Measurements from ENCODE around the gene TALDO1. TPM values are rescaled to one million over a fixed set of nuclear protein-coding genes. Genes with fewer than 3 reads are reported as not detected.

The TALDO1 gene
- 100 to 1,000 TPM; 203 to 323 (median 241) TPM for total RNA-seq

GRCh38 chr11:747158-748006 lies at the start of gene TALDO1:
TALDO1 (plus strand) TSS chr11:747464; CDS start chr11:747482, 18 bp downstream.
- 0% methylated on average over 23 to 42 of the region's 112 CpGs for WGBS, 2 donors
- peak within 1 kb of the TSS; percentile 72 to 100 (median 100) for H3K4me3 ChIP-seq

GRCh38 chr11:697811-698311 lies 49.4 kb upstream of the TALDO1 start:
- no peak for DNase-seq (ENCODE audit: low spot score in 2 of 2)
- H3K27me3 ChIP-seq: no peaks in the 10 kb centered on the region
- TF ChIP-seq POLR2A (IDR thresholded peaks at IDR 0.05) (no peak), CTCF (IDR thresholded peaks at IDR 0.05) (no peak), EP300 (IDR thresholded peaks at IDR 0.05) (no peak)
- H3K27ac ChIP-seq: peak overlapping the region in 3 of 4 donors; percentile 97 to 100 (median 100)
- peaks cover 0 to 41% (median 0%) of the 10 kb centered on the region in 3 donors for H3K36me3 ChIP-seq
- no peaks in the 10 kb centered on the region for H3K9me3 ChIP-seq
- peaks cover 0 to 59% (median 41%) of the 10 kb centered on the region in 4 donors for H3K4me1 ChIP-seq
- no peak overlapping the region for H3K4me3 ChIP-seq
- 69 to 71% methylated on average over 11 of the region's 11 CpGs for WGBS, 2 donors

More at GRCh38 chr11:747158-748006, at the start of gene TALDO1:
- DNase-seq (ENCODE audit: low spot score in 2 of 2): peak; percentile 76 to 82
- TF ChIP-seq EP300 (IDR thresholded peaks at IDR 0.05) (peak in 1 of 2 donors; percentile 77), POLR2A (IDR thresholded peaks at IDR 0.05) (peak; percentile 48 to 83), CTCF (IDR thresholded peaks at IDR 0.05) (peak; percentile 2 to 65 (median 28))
- no peaks in the 10 kb centered on the region for H3K9me3 ChIP-seq
- peak within 1 kb of the TSS; percentile 78 to 98 (median 96) for H3K27ac ChIP-seq
- H3K36me3 ChIP-seq: peaks cover 0 to 4% (median 0%) of the 10 kb centered on the region in 3 donors
- no peaks in the 10 kb centered on the region for H3K27me3 ChIP-seq
- peaks cover 0 to 33% (median 26%) of the 10 kb centered on the region in 4 donors for H3K4me1 ChIP-seq

- TF ChIP-seq POLR2A (IDR thresholded peaks at IDR 0.05) (no peak), CTCF (IDR thresholded peaks at IDR 0.05) (no peak), EP300 (IDR thresholded peaks at IDR 0.05) (no peak)
- H3K27ac ChIP-seq: peak overlapping the region in 2 of 4 donors; percentile 100
- H3K4me1 ChIP-seq: peaks cover 0 to 59% (median 41%) of the 10 kb centered on the region in 4 donors
These were observed 48.7 kb upstream of the TALDO1 start for GRCh38 chr11:698493-699115.

GRCh38 chr11:699116-699508 lies 48.2 kb upstream of the TALDO1 start:
- H3K4me1 ChIP-seq: peaks cover 0 to 57% (median 36%) of the 10 kb centered on the region in 4 donors
- H3K27ac ChIP-seq: peak overlapping the region in 1 of 4 donors; percentile 100
- H3K36me3 ChIP-seq: peaks cover 0 to 47% (median 0%) of the 10 kb centered on the region in 3 donors
- H3K4me3 ChIP-seq: no peak overlapping the region
- no peaks in the 10 kb centered on the region for H3K27me3 ChIP-seq
- no peak for TF ChIP-seq POLR2A (IDR thresholded peaks at IDR 0.05)
- no peak for TF ChIP-seq EP300 (IDR thresholded peaks at IDR 0.05)
- TF ChIP-seq CTCF (IDR thresholded peaks at IDR 0.05): no peak
- no peak for DNase-seq (ENCODE audit: low spot score in 2 of 2)
- no peaks in the 10 kb centered on the region for H3K9me3 ChIP-seq
- 92 to 94% methylated on average over 7 of the region's 7 CpGs for WGBS, 2 donors

More at GRCh38 chr11:698493-699115, 48.7 kb upstream of the TALDO1 start:
- H3K27me3 ChIP-seq: no peaks in the 10 kb centered on the region
- 69 to 73% methylated on average over 17 of the region's 17 CpGs for WGBS, 2 donors
- DNase-seq (ENCODE audit: low spot score in 2 of 2): no peak
- H3K36me3 ChIP-seq: peaks cover 0 to 44% (median 0%) of the 10 kb centered on the region in 3 donors
- H3K9me3 ChIP-seq: no peaks in the 10 kb centered on the region
- H3K4me3 ChIP-seq: no peak overlapping the region
